Astrocyte (in vitro differentiated cells and primary cell): Measurements from ENCODE around the gene C4orf54.

Source experiments
- EZH2 ChIP-seq: IDR thresholded peaks from 2 replicates; pipeline ENCODE4 v1.6.1; 2012; ENCODE audit warnings: mild to moderate bottlenecking, low read length, inconsistent platforms; ENCODE audit not compliant: insufficient read depth
- TF ChIP-seq, protein P1 (sequence below): IDR thresholded peaks from 2 replicates; pipeline ENCODE4 v1.5.1; 2011; ENCODE audit warnings: low read depth, mild to moderate bottlenecking, inconsistent platforms, low read length, moderate library complexity; ENCODE audit not compliant: insufficient read depth

GRCh38 chr4:99644453-99644852 lies 13.2 kb downstream of the C4orf54 start:
- TF ChIP-seq, protein P1, sequence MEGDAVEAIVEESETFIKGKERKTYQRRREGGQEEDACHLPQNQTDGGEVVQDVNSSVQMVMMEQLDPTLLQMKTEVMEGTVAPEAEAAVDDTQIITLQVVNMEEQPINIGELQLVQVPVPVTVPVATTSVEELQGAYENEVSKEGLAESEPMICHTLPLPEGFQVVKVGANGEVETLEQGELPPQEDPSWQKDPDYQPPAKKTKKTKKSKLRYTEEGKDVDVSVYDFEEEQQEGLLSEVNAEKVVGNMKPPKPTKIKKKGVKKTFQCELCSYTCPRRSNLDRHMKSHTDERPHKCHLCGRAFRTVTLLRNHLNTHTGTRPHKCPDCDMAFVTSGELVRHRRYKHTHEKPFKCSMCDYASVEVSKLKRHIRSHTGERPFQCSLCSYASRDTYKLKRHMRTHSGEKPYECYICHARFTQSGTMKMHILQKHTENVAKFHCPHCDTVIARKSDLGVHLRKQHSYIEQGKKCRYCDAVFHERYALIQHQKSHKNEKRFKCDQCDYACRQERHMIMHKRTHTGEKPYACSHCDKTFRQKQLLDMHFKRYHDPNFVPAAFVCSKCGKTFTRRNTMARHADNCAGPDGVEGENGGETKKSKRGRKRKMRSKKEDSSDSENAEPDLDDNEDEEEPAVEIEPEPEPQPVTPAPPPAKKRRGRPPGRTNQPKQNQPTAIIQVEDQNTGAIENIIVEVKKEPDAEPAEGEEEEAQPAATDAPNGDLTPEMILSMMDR = no peak
- no peak for TF ChIP-seq EZH2
